ENCODE measurements around the gene GRK3. TPM values are rescaled to one million over a fixed set of nuclear protein-coding genes. Genes with fewer than 3 reads are reported as not detected.
A peak's percentile ranks its signal among the peaks of the same experiment; 100 is the strongest.
"Not testable (repeated sequence)": the region's sequence is repeated elsewhere in the genome, so short reads cannot be mapped to it uniquely, and the experiment has no call there.

The GRK3 gene
- total RNA-seq, 1 donor from 2014 or later = 3.7 TPM

DNA sequence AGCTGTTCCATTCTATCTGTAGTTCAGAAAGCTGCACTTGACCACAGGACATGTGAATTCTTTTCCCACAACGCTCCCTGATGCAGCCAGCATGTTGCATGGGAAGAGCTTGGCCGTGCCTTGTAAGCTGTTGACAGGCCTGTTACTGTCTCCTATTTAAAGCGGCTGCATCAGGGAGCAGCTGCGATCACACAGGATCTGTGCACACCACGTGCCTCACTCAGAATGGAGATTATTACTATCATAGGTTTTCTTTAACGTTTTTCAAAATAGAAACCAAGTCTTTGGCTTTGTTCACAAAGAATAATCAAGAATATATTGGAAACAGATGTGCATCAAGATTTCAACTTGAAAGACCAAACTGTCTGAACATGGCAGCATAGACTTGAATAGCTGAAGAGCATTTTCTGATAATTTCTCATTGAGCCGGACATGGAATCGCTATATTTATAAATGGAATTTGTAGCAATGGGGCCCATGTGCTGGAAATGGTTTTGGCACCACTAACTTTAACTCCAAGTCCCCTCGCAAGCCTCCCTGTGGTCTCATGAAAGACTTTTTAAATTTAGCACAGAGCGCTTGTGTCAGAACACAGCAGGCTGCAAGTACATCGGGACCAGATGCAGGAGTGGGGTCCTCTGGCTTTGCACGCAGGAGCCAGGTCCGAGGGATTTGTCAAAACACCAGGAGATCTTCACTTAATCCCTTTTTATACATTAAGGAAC lies 136.7 kb downstream of the GRK3 start:
- peak; percentile 96 for ATAC-seq (ENCODE audit: poor library complexity)
- no peak for DNase-seq
- intact Hi-C loops (cut with DNase I) = loop anchor here (5.0 to 10.0 kb wide), 2 partner anchors 74 to 239 kb away; no protein-coding TSS in a partner anchor

DNA sequence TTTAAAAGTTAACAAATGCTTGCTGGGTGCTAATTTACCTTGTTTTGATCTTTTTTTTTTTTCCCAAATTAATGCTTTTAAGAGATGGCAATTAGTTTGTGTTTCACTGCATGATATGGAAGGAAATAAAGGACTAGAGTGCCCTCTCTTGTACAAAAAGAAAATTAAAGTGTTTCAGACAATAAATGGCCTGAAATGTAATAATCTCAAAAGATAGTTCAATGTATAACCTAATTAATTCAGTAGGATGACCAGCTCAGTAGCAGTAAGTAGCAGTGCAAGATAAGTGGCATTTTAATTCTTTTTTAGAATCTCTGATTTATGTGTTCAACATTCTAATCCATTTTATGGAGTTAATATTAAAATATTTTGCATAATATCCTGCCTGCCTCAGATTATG lies 137.6 kb downstream of the GRK3 start:
- no peak for DNase-seq
- peak; percentile 73 for ATAC-seq (ENCODE audit: poor library complexity)
- intact Hi-C loops (cut with DNase I) = loop anchor here (5.0 to 10.0 kb wide), 2 partner anchors 73 to 240 kb away; no protein-coding TSS in a partner anchor

DNA sequence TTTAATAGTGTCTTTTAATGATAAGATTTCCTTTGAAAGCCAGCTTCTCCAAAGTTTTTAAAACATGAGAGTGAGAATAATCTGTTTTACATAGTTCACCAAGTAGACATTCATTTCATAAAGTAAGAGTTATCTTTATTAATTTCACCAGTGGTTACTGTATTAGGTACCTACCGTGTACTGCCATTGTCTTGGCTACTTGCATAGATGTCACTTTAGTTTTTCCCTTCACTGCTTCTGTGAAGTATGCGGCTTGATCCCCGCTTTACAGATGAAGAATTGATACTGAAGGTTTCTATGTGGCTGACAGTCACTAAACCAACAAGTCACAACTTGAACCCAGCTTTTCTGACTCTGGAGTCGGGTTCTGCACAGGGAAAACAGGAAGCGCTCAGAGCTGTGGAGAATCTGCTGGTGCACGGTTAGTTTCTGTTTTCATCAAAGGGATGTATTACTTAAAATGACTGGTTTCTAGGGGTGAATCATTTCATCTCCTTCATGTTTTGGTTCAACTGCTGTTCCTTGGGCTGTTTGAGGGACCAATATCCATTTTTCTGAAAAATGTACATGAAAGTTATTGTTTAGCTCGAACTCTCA lies 138.2 kb downstream of the GRK3 start:
- ATAC-seq (ENCODE audit: poor library complexity) (no peak), DNase-seq (no peak)
- intact Hi-C loops (cut with DNase I) = loop anchor here (5.0 to 10.0 kb wide), 2 partner anchors 72 to 240 kb away; no protein-coding TSS in a partner anchor

DNA sequence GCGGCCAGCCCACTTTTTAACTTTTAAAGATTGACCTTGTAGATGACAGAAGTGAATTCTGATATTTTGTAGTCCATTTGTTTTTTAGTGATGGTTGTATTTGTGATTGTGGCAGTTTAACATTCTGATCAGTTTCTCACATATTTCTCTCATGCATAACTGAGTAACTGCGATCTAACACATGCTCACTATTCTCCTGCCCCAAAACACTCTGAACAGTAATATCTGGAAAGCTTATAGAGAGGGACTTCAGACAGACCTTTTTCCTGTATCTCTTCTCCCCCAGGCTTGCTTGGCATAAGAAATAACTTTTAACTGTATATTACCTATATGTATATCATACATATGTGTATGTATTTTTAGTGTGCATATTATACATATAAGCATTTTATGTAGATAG lies 140.2 kb downstream of the GRK3 start:
- intact Hi-C loops (cut with DNase I) = loop anchor here (5.0 to 10.0 kb wide), 2 partner anchors 70 to 242 kb away; no protein-coding TSS in a partner anchor
- DNase-seq (no peak), ATAC-seq (ENCODE audit: poor library complexity) (no peak)

DNA sequence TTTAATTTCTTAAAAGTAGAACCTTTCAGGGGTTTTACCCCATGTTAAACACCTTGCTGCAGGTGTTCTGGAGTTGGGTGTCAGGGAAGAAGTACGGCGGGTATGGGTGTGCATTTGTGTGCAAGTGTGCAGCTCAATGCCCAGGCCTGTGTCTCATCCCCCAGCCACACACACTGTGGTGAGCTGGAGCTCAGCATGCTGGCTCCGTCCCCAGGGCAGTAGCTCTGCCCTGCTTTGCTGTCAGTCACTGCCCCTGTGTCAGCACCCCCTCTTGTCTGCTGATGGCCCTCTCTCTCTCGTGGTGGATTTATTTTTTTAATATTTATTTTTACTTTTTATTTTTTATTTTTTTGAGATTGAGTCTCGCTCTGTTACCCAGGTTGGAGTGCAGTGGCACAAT lies 141.7 kb downstream of the GRK3 start:
- intact Hi-C loops (cut with DNase I) = loop anchor here (10.0 kb wide), 1 partner anchor 69 kb away; no protein-coding TSS in a partner anchor
- no peak for ATAC-seq (ENCODE audit: poor library complexity)
- no peak for DNase-seq

DNA sequence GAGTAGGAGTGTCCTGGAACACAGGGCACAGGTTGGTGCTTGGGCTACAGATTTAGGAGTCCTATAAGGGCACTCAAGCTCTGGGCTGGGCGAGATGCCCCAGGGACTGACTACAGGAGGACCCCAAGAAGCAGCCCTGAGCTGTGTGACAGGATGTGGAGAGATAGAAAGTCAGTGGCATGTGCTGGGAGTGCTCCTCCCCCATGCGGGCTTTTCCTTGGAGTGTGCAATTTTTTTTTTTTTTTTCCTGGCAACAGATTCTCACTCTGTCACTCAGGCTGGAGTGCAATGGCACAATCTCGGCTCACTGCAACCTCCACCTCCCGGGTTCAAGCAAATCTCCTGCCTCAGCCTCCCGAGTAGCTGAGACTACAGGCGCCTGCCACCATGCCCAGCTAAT lies 144.0 kb downstream of the GRK3 start:
- intact Hi-C loops (cut with DNase I) = loop anchor here (10.0 kb wide), 1 partner anchor 66 kb away; no protein-coding TSS in a partner anchor
- not testable (repeated sequence) for ATAC-seq (ENCODE audit: poor library complexity); DNase-seq

DNA sequence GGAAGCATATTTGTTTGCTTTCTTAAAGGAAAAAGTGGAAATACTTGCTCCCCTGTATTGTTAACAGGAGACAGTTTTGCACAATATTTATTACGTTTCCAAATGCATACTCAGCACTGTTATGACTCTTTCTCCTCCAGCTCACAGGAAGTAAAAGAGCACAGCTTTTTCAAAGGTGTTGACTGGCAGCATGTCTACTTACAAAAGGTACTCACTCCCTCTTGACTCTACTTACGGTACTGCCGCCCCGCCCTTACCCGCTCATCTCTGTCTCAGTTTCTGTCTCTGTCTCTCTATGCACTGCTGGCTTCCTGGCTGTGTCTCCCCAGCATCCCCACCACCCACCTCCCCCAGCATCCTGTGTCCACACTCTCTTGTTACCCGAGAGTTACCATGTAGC lies 145.3 kb downstream of the GRK3 start:
- DNase-seq = no peak
- intact Hi-C loops (cut with DNase I) = loop anchor here (10.0 kb wide), 1 partner anchor 65 kb away; no protein-coding TSS in a partner anchor
- ATAC-seq (ENCODE audit: poor library complexity) = no peak

DNA sequence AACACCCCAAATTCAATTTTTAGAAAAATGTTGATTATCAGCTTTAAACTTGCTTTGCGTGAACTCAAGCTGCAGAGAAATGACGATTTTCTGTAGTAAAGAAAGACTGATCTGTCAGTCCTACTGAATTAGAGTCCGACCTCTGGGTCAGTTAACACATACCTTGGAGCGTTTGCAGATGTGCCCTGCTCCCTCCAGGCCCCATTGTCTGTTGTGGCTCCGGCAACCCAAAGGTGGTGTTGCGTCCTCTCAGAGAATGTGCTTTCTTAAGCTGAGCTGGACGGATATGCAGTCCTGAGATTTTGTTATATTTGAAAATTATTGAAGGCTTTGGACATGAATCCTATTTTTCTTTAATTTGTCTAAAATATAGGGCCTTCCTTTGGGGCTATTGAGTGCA lies 146.0 kb downstream of the GRK3 start:
- DNase-seq (no peak), ATAC-seq (ENCODE audit: poor library complexity) (no peak)
- intact Hi-C loops (cut with DNase I) = no loop called here

DNA sequence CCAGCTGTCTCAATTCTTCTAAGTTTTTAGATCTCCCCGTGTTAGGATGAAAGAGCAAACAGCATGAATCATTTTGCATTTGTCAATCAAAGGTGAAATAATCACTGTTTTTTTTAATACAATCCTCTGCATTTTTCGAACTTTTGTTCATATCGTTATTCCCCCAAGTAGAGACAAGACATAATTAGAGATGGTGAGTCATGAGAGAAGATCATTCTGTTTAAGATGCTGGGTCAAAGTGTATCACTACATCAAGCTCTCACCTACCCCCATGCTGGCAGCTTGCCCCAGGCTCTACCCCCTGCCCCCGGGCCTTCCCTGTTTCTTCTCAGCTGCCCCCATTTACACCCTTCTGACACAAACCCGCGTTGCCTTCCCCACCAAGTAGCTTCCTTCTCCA lies 147.0 kb downstream of the GRK3 start:
- intact Hi-C loops (cut with DNase I) = no loop called here
- no peak for ATAC-seq (ENCODE audit: poor library complexity)

DNA sequence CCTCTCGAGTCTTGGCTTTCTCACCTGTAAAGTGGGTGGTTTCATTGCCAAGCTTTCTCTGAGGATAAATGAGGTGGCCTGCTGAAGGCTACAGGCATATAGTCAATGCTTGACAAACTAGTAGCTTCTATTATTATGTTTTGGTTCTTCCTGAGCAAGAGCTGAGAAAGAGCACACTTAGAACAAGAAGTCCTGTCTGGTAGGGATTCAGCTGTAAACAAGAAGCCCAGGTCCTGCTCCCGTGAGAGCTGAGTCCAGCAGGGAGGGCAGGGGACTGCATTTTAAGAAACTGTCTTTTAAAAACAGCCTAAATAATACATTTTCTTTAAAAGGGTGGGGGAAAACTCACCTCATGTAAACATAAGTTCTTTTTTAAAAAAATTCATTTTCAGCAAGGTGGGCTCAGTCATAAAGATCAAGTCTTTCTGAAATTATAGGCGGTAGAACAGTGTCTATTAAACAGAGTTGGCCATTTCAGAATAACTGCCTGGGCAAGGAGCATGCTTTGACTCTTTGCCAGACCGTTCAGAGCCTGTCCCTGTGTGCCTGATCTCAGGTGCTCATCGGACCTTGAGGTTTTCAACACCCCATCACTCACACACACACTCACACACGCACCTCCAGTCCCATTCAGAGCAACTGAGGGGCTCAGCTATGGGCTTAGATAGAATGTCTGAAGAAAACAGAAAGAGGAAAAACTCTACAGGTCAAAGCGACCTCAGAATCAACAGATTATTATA lies 148.4 kb downstream of the GRK3 start:
- intact Hi-C loops (cut with DNase I) = no loop called here
- ATAC-seq (ENCODE audit: poor library complexity) (no peak), DNase-seq (no peak)

More for the DNA sequence above, 147.0 kb downstream of the GRK3 start:
- no peak for DNase-seq

DNA sequence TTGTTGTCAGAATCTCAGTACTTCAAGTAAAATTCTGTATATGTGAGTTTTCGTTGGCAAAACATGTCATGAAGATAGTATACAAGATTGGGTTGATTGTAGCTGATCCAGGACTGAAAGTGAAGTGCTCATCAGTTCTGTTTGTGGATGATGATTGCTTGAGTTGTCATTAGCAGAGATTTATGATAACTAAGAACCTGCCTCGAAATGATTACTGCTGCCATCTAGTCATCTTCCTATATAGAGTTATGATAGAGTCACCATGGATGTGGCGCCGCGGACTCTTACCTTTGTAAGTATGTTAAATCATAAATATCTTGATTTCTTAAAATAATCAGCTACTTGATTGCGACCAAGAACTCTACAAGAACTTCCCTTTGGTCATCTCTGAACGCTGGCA lies 149.6 kb downstream of the GRK3 start:
- ATAC-seq (ENCODE audit: poor library complexity) = no peak
- intact Hi-C loops (cut with DNase I) = no loop called here

DNA sequence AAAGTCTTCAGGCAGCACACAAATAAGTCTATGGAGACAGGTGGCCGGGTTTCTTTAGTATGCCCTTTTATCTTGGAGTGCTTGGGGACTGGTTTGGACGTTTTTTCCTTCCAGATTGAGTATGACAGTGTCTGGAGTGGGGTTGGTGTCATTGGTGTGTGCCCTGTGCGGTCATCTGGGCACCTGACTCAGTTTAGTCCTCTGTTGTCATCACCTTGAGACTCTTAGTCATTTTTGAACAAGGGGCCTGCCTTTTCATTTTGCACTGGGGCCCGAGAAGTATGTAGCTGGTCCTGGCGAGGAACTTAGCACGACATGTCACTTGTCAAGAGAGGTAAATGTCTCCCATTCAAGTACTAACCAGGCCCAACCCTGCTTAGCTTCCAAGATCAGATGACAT lies 150.3 kb downstream of the GRK3 start:
- no peak for ATAC-seq (ENCODE audit: poor library complexity)
- DNase-seq = no peak
- intact Hi-C loops (cut with DNase I) = no loop called here

More for the DNA sequence above, 149.6 kb downstream of the GRK3 start:
- no peak for DNase-seq

DNA sequence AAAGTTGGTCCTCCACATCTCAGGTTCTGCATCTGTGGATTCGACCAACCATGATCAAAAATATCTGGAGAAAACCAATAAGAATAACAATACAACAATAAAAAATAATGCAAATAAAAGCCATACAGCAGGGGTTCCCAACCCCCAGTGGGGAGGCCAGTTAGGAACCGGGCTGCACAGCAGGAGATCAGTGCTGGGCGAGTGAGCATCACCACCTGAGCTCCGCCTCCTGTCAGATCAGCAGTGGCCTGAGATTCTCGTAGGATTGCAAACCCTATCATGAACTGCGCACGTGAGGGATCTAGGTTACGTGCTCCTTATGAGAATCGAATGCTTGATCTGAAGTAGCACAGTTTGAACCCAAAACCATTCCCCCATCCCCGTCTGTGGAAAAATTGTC lies 152.2 kb downstream of the GRK3 start:
- ATAC-seq (ENCODE audit: poor library complexity) = no peak
- no peak for DNase-seq
- intact Hi-C loops (cut with DNase I) = no loop called here

DNA sequence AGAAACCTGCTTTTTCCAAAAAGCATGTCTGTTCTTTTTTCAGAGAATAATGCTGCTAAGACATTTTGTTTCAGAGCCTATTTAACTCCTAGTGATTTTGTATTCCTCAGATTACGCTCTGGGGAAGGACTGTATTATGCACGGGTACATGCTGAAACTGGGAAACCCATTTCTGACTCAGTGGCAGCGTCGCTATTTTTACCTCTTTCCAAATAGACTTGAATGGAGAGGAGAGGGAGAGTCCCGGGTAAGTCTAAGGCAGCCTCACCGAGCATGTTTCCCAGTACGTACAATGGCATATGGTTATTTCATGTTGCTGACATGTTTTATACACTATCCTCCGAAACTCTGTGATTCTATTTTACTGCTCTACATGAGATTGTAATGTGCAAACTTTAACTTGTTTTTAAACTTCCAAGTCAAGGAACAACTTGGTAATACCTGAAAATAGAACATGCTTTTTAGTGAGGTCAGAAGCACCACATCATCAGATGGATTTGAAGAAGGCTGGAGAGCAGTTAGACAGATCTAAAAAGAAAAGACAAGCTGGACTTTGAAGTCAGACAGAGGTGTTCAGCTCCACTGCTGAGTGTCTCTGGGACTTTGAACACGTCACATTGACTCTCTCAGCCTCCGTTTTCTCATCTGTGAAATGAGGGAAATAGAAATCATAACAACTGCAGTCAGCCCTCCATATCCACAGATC lies 153.8 kb downstream of the GRK3 start:
- intact Hi-C loops (cut with DNase I) = no loop called here
- no peak for ATAC-seq (ENCODE audit: poor library complexity)
- no peak for DNase-seq

DNA sequence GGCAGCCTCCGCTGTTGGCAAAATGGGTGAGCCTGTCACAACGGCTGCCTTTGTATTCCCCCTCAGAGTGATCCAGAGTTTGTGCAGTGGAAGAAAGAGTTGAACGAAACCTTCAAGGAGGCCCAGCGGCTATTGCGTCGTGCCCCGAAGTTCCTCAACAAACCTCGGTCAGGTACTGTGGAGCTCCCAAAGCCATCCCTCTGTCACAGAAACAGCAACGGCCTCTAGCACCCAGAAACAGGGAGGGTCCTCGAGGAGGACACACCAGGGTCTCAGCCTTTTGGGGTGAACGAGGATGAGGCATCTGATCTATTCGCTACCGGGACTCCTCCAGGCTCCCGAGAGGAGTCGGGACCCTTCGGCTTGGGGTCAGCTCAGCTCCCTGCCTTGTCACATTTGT lies 157.7 kb downstream of the GRK3 start:
- intact Hi-C loops (cut with DNase I) = no loop called here
- DNase-seq = no peak
- ATAC-seq (ENCODE audit: poor library complexity) = no peak

DNA sequence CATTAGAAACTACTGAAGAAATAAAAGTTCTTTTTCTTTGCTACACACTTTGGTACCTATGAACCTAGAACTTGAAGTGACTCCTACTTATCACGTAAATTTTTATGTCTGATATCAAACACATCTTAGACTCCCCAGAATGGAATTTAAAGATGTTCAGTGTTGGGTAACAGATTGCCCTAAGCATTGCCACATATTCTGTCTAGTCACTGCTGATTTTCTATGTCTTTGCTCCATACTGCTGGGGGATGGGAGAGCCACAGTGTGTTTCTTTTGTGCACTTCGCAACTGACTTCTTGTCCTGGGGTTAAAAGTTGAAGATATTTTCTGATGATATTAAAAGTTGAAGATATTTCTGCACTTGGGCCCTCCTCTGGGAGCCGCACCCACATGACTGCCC lies 158.2 kb downstream of the GRK3 start:
- intact Hi-C loops (cut with DNase I) = no loop called here
- ATAC-seq (ENCODE audit: poor library complexity) (no peak), DNase-seq (no peak)

DNA sequence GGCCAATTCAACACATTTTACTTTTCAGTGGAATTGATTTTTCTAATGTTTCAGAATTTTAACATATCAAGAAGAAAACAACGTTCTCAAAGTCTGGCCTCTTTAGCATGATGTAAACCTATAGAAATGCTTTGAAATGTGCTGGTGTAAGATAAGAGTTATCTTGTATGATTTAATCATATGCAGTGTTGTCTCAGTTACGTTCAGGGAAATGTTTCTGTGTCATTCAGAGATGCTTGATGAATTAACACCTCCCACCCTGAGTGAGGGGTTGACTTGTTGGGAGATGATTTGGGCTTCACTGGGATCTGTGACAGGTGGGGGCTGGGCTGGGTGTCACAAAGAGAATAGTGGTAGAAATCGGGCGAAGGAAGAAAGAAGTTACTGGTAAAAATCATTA lies 161.8 kb downstream of the GRK3 start:
- ATAC-seq (ENCODE audit: poor library complexity) (no peak), DNase-seq (no peak)
- intact Hi-C loops (cut with DNase I) = no loop called here

DNA sequence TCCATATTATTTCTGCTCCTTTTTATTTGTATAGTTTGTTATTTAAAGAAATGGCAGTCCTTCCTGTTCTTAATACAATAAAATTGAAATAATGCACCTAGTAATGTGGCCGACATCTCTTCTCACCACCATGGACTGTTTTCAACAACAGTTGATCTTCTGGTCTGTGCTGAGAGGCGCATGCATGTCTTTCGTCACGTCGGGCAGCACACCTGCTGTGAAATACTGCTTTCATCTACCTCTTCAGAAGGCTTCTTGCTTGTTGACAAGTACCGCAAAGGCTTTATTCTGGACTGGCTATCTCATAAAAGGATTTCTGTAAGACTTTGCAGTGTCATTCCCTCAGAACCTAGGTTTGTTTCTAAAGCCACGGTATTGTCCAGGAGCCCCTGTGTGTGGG lies 163.6 kb downstream of the GRK3 start:
- DNase-seq (no peak), ATAC-seq (ENCODE audit: poor library complexity) (no peak)
- intact Hi-C loops (cut with DNase I) = no loop called here

Data from Right ventricle myocardium superior (tissue), 1 donor.